ENCODE data around the gene ERCC4. TPM values are rescaled to one million over a fixed set of nuclear protein-coding genes. Genes with fewer than 3 reads are reported as not detected.

Gene ERCC4
- polyA plus RNA-seq, 1 of the 3 experiments (the other 2 are of a cell fraction): 1.8 TPM

GRCh38 chr16:13911306-13911705, 8.6 kb upstream of the ERCC4 start:
- no peaks in the 10 kb centered on the region for H3K9me2 ChIP-seq
- no peak overlapping the region for H3K4me2 ChIP-seq
- no peaks in the 10 kb centered on the region for H3K79me2 ChIP-seq (ENCODE audit: insufficient read depth)
- no peak overlapping the region for H3K9ac ChIP-seq
- H3K36me3 ChIP-seq (replicated peaks in 1 of 2; ENCODE audit: control insufficient read depth in 1 of 2, insufficient read depth in 2 of 2, low read length in 1 of 2): no peaks in the 10 kb centered on the region
- peaks cover 13% of the 10 kb centered on the region; the same call in 1 of the 2 replicates for H3K27me3 ChIP-seq (ENCODE audit: insufficient read depth)
- DNase-seq: no peak
- no peaks in the 10 kb centered on the region for H3F3A ChIP-seq (replicated peaks; ENCODE audit: insufficient read depth)
- TF ChIP-seq USF2 (IDR thresholded peaks at IDR 0.05; ENCODE audit: borderline replicate concordance, low read depth, low read length) (no peak), TCF12 (IDR thresholded peaks at IDR 0.05) (no peak), EZH2phosphoT487 (IDR thresholded peaks at IDR 0.05; ENCODE audit: borderline replicate concordance, low read depth) (no peak), RXRA (IDR thresholded peaks at IDR 0.05; ENCODE audit: borderline replicate concordance, low read depth) (no peak), MAX (IDR thresholded peaks at IDR 0.05; ENCODE audit: low read depth) (no peak), NRF1 (IDR thresholded peaks at IDR 0.05; ENCODE audit: low read depth, low read length) (no peak), ELF1 (IDR thresholded peaks at IDR 0.05) (no peak), IRF3 (IDR thresholded peaks at IDR 0.05; ENCODE audit: low read depth, low read length) (no peak), REST (IDR thresholded peaks at IDR 0.05; ENCODE audit: low read depth, low read length) (no peak), YY1 (IDR thresholded peaks at IDR 0.05; ENCODE audit: low read depth) (no peak)
- H4K20me1 ChIP-seq (ENCODE audit: insufficient read depth): no peaks in the 10 kb centered on the region
- ChIA-PET CTCF (interaction anchor here (1.1 kb wide), 1 partner anchor 8 kb away, joined by 5 read pairs; no protein-coding TSS in a partner anchor), POLR2A (no interaction called here)
- H3K4me3 ChIP-seq (ENCODE audit: low read depth in 2 of 2, low read length in 1 of 2): no peak overlapping the region
- H3K9me3 ChIP-seq: no peaks in the 10 kb centered on the region
- H3K4me1 ChIP-seq (ENCODE audit: control insufficient read depth in 1 of 2, insufficient read depth in 2 of 2, low read depth in 1 of 2, low read length in 1 of 2): no peaks in the 10 kb centered on the region
- 2% methylated on average over 1 of the region's 1 CpG for WGBS (ENCODE audit: low lambda C conversion rate)
- H2AFZ ChIP-seq (ENCODE audit: low read depth): no peak overlapping the region
- H3K27ac ChIP-seq (ENCODE audit: low read depth in 2 of 2, low read length in 1 of 2): no peak overlapping the region

- H3K4me3 ChIP-seq (ENCODE audit: low read depth in 2 of 2, low read length in 1 of 2): no peak overlapping the region
- ChIA-PET POLR2A (no interaction called here), CTCF (no interaction called here)
- TF ChIP-seq POLR2AphosphoS5 (IDR thresholded peaks at IDR 0.05; ENCODE audit: low read depth, low read length) (no peak), CTCF (IDR thresholded peaks at IDR 0.05) (no peak), USF1 (IDR thresholded peaks at IDR 0.05; ENCODE audit: borderline replicate concordance, low read depth) (no peak), TAF1 (IDR thresholded peaks at IDR 0.05; ENCODE audit: borderline replicate concordance, low read depth, low read length) (no peak), NFIC (IDR thresholded peaks at IDR 0.05; ENCODE audit: borderline replicate concordance) (no peak), RFX5 (IDR thresholded peaks at IDR 0.05; ENCODE audit: low read length) (no peak), FOXJ3 (CRISPR knock-in tag; IDR thresholded peaks at IDR 0.05) (no peak), EZH2phosphoT487 (IDR thresholded peaks at IDR 0.05; ENCODE audit: borderline replicate concordance, low read depth) (no peak), IRF3 (IDR thresholded peaks at IDR 0.05; ENCODE audit: low read depth, low read length) (no peak), RXRA (IDR thresholded peaks at IDR 0.05; ENCODE audit: borderline replicate concordance, low read depth) (no peak), NRF1 (IDR thresholded peaks at IDR 0.05; ENCODE audit: low read depth, low read length) (no peak), TEAD4 (IDR thresholded peaks at IDR 0.05; ENCODE audit: borderline replicate concordance, insufficient read depth) (no peak)
Observed at GRCh38 chr16:13911871-13912270, 8.1 kb upstream of the ERCC4 start.

More at GRCh38 chr16:13911871-13912270, 8.1 kb upstream of the ERCC4 start:
- no peaks in the 10 kb centered on the region for H3K79me2 ChIP-seq (ENCODE audit: insufficient read depth)
- H3K4me1 ChIP-seq (ENCODE audit: control insufficient read depth in 1 of 2, insufficient read depth in 2 of 2, low read depth in 1 of 2, low read length in 1 of 2): no peaks in the 10 kb centered on the region
- H3K36me3 ChIP-seq (replicated peaks in 1 of 2; ENCODE audit: control insufficient read depth in 1 of 2, insufficient read depth in 2 of 2, low read length in 1 of 2): no peaks in the 10 kb centered on the region
- H4K20me1 ChIP-seq (ENCODE audit: insufficient read depth): no peaks in the 10 kb centered on the region
- no peak overlapping the region for H3K9ac ChIP-seq
- H3F3A ChIP-seq (replicated peaks; ENCODE audit: insufficient read depth): no peaks in the 10 kb centered on the region
- H2AFZ ChIP-seq (ENCODE audit: low read depth): no peak overlapping the region
- H3K27me3 ChIP-seq (ENCODE audit: insufficient read depth): peaks cover 13% of the 10 kb centered on the region; the same call in 1 of the 2 replicates
- no peaks in the 10 kb centered on the region for H3K9me3 ChIP-seq
- no peak for DNase-seq
- H3K27ac ChIP-seq (ENCODE audit: low read depth in 2 of 2, low read length in 1 of 2): no peak overlapping the region
- no peak overlapping the region for H3K4me2 ChIP-seq
- no peaks in the 10 kb centered on the region for H3K9me2 ChIP-seq

All from SK-N-SH (cell line).